ENCODE measurements around the gene GNG12.
A peak's percentile ranks its signal among the peaks of the same experiment; 100 is the strongest.

The GNG12 gene

DNA sequence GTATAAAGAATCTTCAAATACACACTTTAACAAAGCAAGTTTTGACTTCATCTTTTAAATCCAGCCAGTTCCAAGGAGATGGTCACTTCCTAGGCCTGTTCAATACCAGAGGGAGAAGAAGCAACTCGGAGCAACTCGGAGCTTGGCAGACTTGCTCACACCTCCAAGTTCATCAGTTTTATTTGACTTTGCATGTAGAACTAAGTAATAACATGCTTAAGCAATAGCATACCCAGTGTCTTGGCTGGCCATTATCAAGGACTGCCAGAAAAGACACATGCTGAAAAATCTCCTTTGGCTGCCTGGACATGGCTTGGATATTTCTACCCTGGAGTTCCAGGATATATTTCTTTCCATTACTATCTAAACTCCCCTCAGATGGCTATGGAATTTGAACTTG, 52.6 kb downstream of the GNG12 start:
- no peak for DNase-seq

- DNase-seq = no peak
These were observed 55.8 kb downstream of the GNG12 start for GRCh38 chr1:67777440-67777839.

- DNase-seq = no peak
These were observed 56.3 kb downstream of the GNG12 start for GRCh38 chr1:67777016-67777415.

DNA sequence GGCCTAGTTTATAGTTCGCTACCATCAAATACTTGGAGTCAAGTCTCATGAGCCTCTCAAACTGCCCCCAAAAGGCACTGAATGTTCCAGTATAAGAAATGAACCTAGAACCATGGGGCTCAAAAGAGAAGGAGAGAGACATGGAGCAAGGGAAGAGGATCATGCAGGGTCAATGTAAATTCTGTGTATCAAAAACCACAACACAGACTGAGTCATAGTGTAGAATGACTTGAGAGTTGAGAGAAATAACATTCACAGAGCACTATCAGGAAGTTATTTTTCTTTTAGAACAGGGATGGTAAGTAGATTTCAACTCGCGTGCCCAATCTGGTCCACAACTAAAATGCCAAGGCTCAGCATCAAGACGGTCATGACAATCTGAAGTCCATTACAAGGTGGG, 59.8 kb downstream of the GNG12 start:
- no peak for DNase-seq

GRCh38 chr1:67771749-67772148, 61.5 kb downstream of the GNG12 start:
- DNase-seq = no peak

DNA sequence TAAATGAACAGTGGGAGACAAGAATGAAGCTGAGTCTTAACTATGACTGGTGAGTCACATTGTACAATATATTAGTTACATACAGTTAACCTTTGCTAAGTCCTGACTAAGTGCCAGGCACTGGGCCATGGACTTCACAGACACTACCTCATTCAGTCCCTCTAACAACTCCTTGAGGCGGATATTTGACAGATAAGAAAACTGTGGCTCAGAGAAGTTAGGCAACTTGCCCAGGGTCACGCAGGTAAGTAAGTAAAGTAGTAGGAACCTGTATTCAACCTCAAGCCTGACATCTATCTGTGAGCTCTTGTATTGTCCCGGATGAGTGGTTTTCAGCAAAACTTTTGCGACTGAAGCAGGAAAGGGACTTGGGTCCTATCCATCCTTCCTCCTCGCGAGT, 62.1 kb downstream of the GNG12 start:
- no peak for DNase-seq

GRCh38 chr1:67769633-67770256, 63.5 kb downstream of the GNG12 start:
- DNase-seq = no peak

GRCh38 chr1:67768480-67768879, 64.8 kb downstream of the GNG12 start:
- DNase-seq = no peak

DNA sequence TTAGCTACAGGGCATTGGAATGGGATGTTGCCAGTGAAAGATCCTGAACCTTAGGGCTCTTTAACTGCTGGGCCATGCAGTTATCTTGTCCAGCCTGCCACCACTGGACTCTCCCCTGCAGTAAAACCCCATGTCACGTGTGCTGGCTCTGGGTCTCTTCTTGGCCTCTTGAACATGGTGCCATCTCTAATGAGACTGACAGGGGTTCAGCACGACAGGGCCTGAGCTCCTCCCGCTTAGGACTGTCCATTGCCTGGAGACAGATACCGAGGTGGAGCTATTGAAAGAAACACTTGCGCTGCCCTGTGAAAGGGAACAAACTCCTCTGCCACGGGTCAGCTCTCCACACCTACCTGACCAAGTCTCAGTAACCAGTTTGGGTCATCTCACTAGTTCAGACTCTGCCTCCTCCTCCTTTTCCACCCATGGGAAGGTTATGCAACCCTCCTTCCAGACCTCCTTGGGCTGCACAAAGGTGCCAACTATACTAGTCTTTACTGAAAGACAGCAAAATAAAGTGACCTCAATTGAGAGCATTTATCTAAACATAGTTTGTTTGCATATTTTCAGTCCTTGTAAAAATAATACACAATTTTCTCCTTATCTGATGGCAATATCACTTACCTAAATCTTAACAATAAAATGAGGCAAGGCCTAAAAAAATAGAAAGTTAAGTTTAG, 66.0 kb downstream of the GNG12 start:
- no peak for DNase-seq

- peak; percentile 18 for DNase-seq
These were observed 66.9 kb downstream of the GNG12 start for GRCh38 chr1:67766141-67766978.

DNA sequence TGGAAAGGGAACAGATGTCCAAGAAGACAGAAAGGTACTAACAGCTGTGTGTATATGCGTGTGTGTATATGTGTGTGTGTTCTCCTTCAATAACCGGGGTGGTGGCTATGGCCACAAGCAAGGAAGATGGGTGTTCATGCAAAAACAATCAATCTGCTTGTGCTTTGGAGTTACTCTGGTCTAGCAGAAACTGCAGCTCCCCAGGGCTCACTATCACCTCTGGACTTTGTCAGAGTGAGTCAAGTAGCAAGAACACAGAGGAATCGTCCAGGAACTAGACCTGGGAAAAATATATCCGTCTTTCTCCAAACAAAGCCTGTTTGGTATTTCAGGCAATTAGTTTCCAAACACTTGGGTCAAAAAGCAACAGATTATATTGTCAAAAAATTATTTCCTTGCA, 68.6 kb downstream of the GNG12 start:
- DNase-seq = no peak

GRCh38 chr1:67761730-67762129, 71.5 kb downstream of the GNG12 start:
- no peak for DNase-seq

- no peak for DNase-seq
These were observed 72.2 kb downstream of the GNG12 start for GRCh38 chr1:67761091-67761490.

DNA sequence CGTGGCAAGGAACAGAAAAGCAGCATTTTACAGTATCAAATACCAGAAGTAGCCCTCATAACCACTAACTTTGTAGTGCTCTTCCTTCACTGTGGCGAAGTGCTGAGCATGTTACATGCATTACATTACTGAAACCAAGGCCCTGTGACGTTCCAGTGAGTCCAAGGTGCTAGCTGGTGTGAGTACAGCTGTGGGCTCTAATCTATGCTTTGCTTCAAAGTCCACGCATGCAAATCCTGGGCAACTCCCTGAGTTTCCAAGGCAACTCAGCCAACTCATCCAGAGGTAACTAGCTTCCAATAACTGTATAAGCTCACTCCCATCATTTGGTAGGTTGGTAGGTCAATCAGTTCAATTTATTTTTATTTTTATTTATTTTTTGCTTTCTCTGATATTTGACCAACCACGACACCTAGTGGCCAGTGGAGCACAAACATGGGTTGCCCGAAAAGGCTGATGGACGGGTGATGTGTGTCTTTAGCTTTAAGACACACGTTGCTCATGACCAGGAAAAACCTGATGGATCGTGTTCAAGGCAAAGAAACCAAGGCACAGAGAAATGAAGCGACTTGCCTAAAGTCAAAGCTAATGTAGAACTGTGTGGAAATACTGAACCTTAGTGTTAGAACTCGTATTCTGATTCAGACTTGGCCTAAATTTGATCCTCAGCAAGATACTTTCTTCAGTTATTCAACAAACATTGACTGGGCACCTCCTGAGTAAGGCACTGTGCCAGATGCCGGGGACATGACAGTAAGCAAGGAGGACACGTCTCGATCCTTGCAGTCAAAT, 73.0 kb downstream of the GNG12 start:
- peak; percentile 18 for DNase-seq

DNA sequence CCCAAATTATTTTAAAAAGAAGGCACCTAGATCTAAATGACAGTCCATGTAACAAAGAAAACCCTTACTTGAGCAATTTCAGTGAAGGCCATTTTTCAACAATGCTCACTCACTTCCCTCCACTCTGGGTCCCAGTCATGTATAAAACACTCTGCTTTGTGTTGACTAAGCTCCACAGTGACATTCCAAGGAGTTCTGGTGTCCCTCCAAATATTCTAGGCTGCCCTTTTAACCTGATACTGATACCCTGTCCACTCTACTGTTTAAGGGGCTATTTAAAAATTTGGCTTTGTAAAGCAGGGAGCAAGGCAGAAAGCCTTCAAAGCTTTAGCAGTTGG, 73.6 kb downstream of the GNG12 start:
- no peak for DNase-seq

GRCh38 chr1:67759066-67759465, 74.2 kb downstream of the GNG12 start:
- no peak for DNase-seq

DNA sequence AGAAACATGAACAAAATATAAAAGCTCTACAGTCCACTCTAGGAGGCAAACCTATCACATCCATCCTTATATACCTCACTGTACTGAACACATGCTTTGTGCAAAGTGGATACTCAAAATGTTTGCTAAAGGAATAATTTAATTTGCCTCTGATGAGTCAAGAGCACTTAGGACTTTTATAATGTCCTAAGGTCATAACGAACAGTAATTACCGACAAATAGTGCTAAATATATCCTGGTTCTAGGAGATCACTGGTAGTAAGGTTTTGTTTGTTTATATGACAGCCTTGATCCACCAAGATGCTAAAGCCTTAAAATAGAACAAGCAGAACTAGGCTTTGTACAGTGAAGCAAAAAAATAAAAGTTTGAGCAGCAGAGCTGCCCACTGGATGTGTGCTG, 77.6 kb downstream of the GNG12 start:
- DNase-seq = no peak

DNA sequence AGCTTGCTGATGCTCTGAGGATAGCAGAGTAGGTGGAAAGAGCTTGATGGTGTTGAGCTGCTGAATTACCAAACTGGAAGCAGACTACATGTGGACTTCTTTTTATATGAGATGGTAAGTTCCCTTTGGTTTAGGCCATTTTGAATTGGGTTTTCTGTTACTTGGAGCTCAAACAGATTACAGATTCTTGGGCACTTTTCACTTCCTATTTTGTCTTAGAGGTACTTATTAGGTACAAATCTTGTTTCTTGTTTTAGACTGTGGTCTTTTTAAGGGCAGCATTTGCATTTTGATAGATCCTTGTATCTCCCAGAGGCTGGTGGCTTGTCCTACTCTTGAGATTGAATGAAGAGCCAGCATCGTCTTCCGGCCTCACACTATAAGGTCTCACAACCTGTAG, 78.1 kb downstream of the GNG12 start:
- DNase-seq = no peak

GRCh38 chr1:67754526-67754920, 78.7 kb downstream of the GNG12 start:
- no peak for DNase-seq

DNA sequence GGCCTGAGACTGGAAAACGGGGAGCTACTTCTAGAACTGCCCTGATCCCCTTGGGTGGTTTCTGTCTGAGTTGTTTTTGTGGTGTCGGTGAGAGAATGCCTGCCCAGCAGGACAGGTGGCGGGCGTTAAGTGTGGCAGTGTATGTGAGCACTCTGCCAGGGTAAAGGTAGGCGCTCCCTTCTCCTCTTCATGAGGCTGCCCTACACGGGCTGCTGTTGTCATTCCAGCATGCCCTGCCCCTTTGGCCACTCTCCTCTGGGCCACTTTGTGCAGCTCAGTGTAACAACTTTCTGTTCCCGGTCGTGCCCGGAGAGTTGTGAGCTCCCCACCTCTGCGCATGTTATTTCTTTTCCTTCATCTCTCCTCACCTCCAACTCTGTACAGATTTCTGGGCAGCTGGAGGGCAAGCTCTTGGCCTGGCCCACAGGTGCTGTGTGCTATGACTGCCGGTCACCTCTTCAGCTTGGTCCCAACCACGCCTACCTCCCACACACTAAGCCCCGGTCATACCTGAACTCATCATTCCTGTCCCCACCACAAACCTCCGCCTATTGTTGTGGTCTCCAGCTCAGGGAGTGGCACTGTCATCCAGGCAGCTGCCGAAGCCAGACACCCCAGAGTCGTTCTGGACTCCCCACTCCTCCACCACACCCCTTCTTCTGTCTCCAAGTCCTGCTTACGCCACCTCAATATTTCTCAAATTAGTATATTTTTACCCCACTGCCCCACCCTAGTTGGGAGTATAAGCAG, 79.3 kb downstream of the GNG12 start:
- DNase-seq = no peak

GRCh38 chr1:67752306-67752705, 81.0 kb downstream of the GNG12 start:
- DNase-seq = no peak

DNA sequence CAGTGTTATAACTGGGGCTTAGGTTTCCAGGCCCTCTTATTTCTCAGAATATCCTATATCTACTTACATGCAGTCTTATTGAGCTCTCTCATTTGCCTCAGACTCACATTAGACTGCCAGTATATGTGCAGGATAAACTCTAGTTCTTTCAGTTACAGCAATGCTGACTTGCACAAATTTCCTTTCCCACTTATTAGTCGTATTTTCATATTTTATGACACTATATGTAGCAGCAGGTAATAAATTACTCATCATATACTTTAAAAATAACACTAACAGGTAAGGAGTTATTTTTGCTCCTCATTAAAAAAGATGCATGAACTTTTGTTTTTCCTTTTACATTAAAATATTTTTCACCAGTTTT, 82.6 kb downstream of the GNG12 start:
- no peak for DNase-seq
